Keratinocyte (primary cell): Measurements from ENCODE around the gene BMP8B. TPM values are rescaled to one million over a fixed set of nuclear protein-coding genes. Genes with fewer than 3 reads are reported as not detected.

Source experiments
- DNase-seq: peaks from one replicate; pipeline ENCODE4 v3.0.0-alpha.2; 2011; ENCODE audit warnings: low read depth, missing footprints, low spot score
- FAIRE-seq: peaks from 2 replicates; lab custom pipeline; 2011; peaks lifted over from hg19 to GRCh38; lab: Jason Lieb, UNC
- H2AFZ ChIP-seq: 2 replicates; pipeline ENCODE4 v1.6.0; 2012; ENCODE audit warnings: low read length, control low read depth, inconsistent platforms; ENCODE audit not compliant: control insufficient read depth
- H3K27ac ChIP-seq: 2 replicates; pipeline ENCODE4 v1.5.1; 2011; ENCODE audit warnings: low read length; ENCODE audit not compliant: control insufficient read depth, insufficient read depth
- H3K27me3 ChIP-seq: 3 replicates; pipeline ENCODE4 v1.6.0; 2011; ENCODE audit warnings: low read length; ENCODE audit not compliant: control insufficient read depth, insufficient read depth; ENCODE audit errors: extremely low read depth
- H3K36me3 ChIP-seq, 2 experiments: 2 replicates in 1 of 2; 3 replicates in 1 of 2; pipeline ENCODE4 v1.5.1; 2011; ENCODE audit warnings: low read length in 2 of 2, mild to moderate bottlenecking in 1 of 2; ENCODE audit not compliant: control insufficient read depth in 2 of 2, insufficient read depth in 2 of 2; ENCODE audit errors: extremely low read depth in 1 of 2
- H3K4me1 ChIP-seq: 3 replicates; pipeline ENCODE4 v1.5.1; 2011; ENCODE audit warnings: low read length; ENCODE audit not compliant: control insufficient read depth, insufficient read depth; ENCODE audit errors: extremely low read depth
- H3K4me2 ChIP-seq: 3 replicates; pipeline ENCODE4 v1.6.0; 2011; ENCODE audit warnings: low read depth, low read length; ENCODE audit not compliant: control insufficient read depth, insufficient read depth; ENCODE audit errors: extremely low read depth
- H3K4me3 ChIP-seq, 3 experiments: fragments of 200-600 bp in 1 of 3; sonication (generic) in 1 of 3; 2 replicates in 2 of 3; 3 replicates in 1 of 3; pipeline ENCODE4 v1.5.1; 2011 to 2016; ENCODE audit warnings: low read length in 3 of 3, mild to moderate bottlenecking in 3 of 3, control low read depth in 2 of 3, inconsistent platforms in 1 of 3, low read depth in 1 of 3, mixed read lengths in 1 of 3, mixed run types in 1 of 3, moderate library complexity in 1 of 3; ENCODE audit not compliant: control insufficient read depth in 2 of 3, insufficient read depth in 2 of 3; ENCODE audit errors: extremely low read depth in 1 of 3
- H3K79me2 ChIP-seq: 2 replicates; pipeline ENCODE4 v1.6.0; 2012; ENCODE audit warnings: low read length; ENCODE audit not compliant: control insufficient read depth, insufficient read depth
- H3K9ac ChIP-seq: 3 replicates; pipeline ENCODE4 v1.6.0; 2011; ENCODE audit warnings: low read length; ENCODE audit not compliant: control insufficient read depth, insufficient read depth; ENCODE audit errors: extremely low read depth
- H3K9me1 ChIP-seq: 3 replicates; pipeline ENCODE4 v1.6.0; 2011; ENCODE audit warnings: low read length; ENCODE audit not compliant: control insufficient read depth, insufficient read depth; ENCODE audit errors: extremely low read depth
- H3K9me3 ChIP-seq: 2 replicates; pipeline ENCODE4 v1.5.1; 2012; ENCODE audit warnings: low read depth, low read length; ENCODE audit not compliant: control insufficient read depth
- H4K20me1 ChIP-seq: 3 replicates; pipeline ENCODE4 v1.6.0; 2011; ENCODE audit warnings: low read length; ENCODE audit not compliant: control insufficient read depth, insufficient read depth; ENCODE audit errors: extremely low read depth
- CTCF ChIP-seq, 3 experiments: IDR thresholded peaks in 1 of 3; conservative IDR thresholded peaks in 1 of 3; optimal IDR thresholded peaks in 1 of 3; 2 replicates in 2 of 3; 3 replicates in 1 of 3; pipeline versions ENCODE3 to v1.5.1; 2011; ENCODE audit warnings: low read length in 3 of 3, mild to moderate bottlenecking in 3 of 3, moderate library complexity in 2 of 3, control low read depth in 1 of 3, inconsistent platforms in 1 of 3; ENCODE audit not compliant: insufficient read depth in 2 of 3; ENCODE audit errors: extremely low read depth in 1 of 3
- EZH2 ChIP-seq: IDR thresholded peaks from one replicate; pipeline ENCODE4 v1.6.1; 2012; ENCODE audit warnings: inconsistent platforms, mild to moderate bottlenecking, low read length, moderate library complexity
- dilution Hi-C: fragments of 300-500 bp; cut with MboI; formaldehyde crosslinking; loops from one replicate; pipeline ENCODE4 v1.7.0; 2020; ENCODE audit warnings: low sequenced_read_pairs; ENCODE audit not compliant: extremely low pct_ligation_motif_present
- polyA plus RNA-seq, 5 experiments: library from polyadenylated mRNA; depleted of rRNA in 3 of 5; stranded (reverse) in 3 of 5; stranded (forward) in 1 of 5; unstranded in 1 of 5; fragments of >200 nt; gene quantifications; 1 replicate in 1 of 5; 2 replicates in 3 of 5; 3 replicates in 1 of 5; pipeline versions ENCODE4 v1.2.1 to v1.2.3, GENCODE V29; 2011 to 2012; ENCODE audit warnings: missing spikeins in 2 of 5, low read depth in 1 of 5, low replicate concordance in 1 of 5

The BMP8B gene
- polyA plus RNA-seq, 1 donor (not counting 4 experiments of a cell fraction or from before 2014, with no cell fraction given): 0.04 TPM

- H3K4me2 ChIP-seq: no peak overlapping the region
- no peak for DNase-seq
- no peaks in the 10 kb centered on the region for H3K27me3 ChIP-seq
- H2AFZ ChIP-seq: no peak overlapping the region
- no peaks in the 10 kb centered on the region for H4K20me1 ChIP-seq
- H3K4me3 ChIP-seq: no peak overlapping the region
- dilution Hi-C loops: no loop called here
- H3K9ac ChIP-seq: no peak overlapping the region
- FAIRE-seq: no peak
- peaks cover 2 to 11% of the 10 kb centered on the region in 2 experiments for H3K36me3 ChIP-seq
- H3K79me2 ChIP-seq: no peaks in the 10 kb centered on the region
- no peaks in the 10 kb centered on the region for H3K9me1 ChIP-seq
- no peak overlapping the region for H3K27ac ChIP-seq
- no peaks in the 10 kb centered on the region for H3K9me3 ChIP-seq
- TF ChIP-seq EZH2: no peak
- TF ChIP-seq CTCF (optimal IDR thresholded peaks at IDR 0.05 in 1 of 3, IDR thresholded peaks at IDR 0.05 in 1 of 3, conservative IDR thresholded peaks at IDR 0.05 in 1 of 3; ENCODE audit: extremely low read depth in 1 of 3, insufficient read depth in 2 of 3, low read length in 3 of 3): no peak
- H3K4me1 ChIP-seq: peaks cover 16% of the 10 kb centered on the region
Measured at GRCh38 chr1:39833621-39834385, 45.1 kb upstream of the BMP8B start.

- dilution Hi-C loops: no loop called here
Measured at GRCh38 chr1:39833121-39833520, 44.5 kb upstream of the BMP8B start.

More at GRCh38 chr1:39833121-39833520, 44.5 kb upstream of the BMP8B start:
- Histone ChIP-seq H3K79me2 (no peaks in the 10 kb centered on the region), H3K9ac (no peak overlapping the region), H3K36me3 (peaks cover 2 to 11% of the 10 kb centered on the region in 2 experiments), H3K4me3 (no peak overlapping the region), H4K20me1 (no peaks in the 10 kb centered on the region), H3K4me2 (no peak overlapping the region), H3K9me3 (no peaks in the 10 kb centered on the region), H2AFZ (no peak overlapping the region), H3K27ac (no peak overlapping the region), H3K27me3 (no peaks in the 10 kb centered on the region), H3K9me1 (no peaks in the 10 kb centered on the region), H3K4me1 (peaks cover 21% of the 10 kb centered on the region)
- DNase-seq (no peak), FAIRE-seq (no peak)
- no peak for TF ChIP-seq EZH2
- no peak for TF ChIP-seq CTCF (optimal IDR thresholded peaks at IDR 0.05 in 1 of 3, IDR thresholded peaks at IDR 0.05 in 1 of 3, conservative IDR thresholded peaks at IDR 0.05 in 1 of 3; ENCODE audit: extremely low read depth in 1 of 3, insufficient read depth in 2 of 3, low read length in 3 of 3)
